OCI-LY3 (cell line): ENCODE measurements around the gene CREB5.

Experiments used
- EZH2phosphoT487 ChIP-seq: fragments of 200-600 bp; shearing (Covaris generic); IDR thresholded peaks from 2 replicates; pipeline ENCODE4 v1.6.1; 2018; ENCODE audit warnings: antibody characterized with exemption, mixed run types, low read depth
- TF ChIP-seq, protein P1 (sequence below): fragments of 200-600, 300-600 bp; sonication (generic); IDR thresholded peaks from 2 replicates; pipeline ENCODE4 v1.5.1; 2014; ENCODE audit warnings: antibody characterized with exemption, low read length, low read depth

DNA sequence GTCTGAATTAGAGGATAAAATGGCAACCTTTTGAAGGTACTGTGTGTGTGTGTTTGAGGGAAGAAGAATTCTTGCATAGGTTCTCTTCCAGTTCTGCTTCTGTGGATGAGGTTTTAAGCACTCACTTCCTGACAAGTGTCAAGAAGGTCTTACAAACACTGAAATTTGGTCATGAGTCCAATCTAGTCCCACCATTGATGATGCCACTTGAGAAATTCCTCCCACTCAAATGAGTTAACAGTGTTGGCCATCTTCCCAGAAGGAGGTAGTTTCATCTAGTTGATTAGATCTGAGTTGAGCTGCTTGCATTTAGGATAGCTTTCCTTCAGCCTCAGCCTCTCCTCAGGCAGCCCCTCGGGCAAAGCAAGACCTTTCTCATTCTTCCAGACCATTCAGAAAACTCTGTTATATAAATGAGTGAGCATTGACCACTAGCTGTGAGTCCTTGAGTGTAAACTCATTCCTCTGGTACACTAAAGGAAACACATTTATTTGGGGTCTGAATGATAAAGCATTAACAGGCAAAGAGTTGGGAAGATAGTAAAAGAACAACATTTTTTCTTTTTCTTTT, 356.3 kb downstream of the CREB5 start:
- TF ChIP-seq, protein P1, sequence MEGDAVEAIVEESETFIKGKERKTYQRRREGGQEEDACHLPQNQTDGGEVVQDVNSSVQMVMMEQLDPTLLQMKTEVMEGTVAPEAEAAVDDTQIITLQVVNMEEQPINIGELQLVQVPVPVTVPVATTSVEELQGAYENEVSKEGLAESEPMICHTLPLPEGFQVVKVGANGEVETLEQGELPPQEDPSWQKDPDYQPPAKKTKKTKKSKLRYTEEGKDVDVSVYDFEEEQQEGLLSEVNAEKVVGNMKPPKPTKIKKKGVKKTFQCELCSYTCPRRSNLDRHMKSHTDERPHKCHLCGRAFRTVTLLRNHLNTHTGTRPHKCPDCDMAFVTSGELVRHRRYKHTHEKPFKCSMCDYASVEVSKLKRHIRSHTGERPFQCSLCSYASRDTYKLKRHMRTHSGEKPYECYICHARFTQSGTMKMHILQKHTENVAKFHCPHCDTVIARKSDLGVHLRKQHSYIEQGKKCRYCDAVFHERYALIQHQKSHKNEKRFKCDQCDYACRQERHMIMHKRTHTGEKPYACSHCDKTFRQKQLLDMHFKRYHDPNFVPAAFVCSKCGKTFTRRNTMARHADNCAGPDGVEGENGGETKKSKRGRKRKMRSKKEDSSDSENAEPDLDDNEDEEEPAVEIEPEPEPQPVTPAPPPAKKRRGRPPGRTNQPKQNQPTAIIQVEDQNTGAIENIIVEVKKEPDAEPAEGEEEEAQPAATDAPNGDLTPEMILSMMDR = no peak
- no peak for TF ChIP-seq EZH2phosphoT487
